ENCODE results near the gene NRN1.

NRN1 gene

DNA sequence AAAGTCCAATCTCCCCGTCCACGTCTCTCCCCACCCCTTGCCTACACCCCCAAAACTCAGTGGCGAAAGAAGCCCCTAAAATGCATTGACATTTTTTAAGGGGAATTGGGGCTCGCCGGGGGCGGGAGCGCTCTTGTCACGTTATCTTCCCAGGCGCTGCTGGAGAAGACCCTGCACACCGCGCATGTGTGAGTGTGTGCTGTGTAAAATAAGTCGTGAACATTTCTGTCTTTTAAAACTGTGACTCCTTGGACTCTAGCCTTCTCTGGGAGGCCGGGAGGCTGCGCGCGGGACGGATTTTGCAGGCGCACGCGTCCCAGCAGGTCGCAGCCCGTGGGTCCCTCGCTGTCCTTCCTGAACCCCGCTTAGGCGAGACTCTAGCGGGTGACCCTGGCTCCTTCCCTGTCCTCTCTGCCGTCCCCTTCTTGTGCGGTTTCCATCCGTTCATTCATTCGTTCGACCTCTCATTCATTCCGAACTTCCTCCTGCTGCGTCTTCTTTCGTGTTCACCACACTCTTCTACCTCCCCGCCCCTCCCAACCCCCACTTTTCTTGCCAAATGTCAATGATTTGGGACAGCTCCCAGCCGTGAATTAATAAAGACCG, 2.2 kb downstream of the NRN1 start (continued):
- TF ChIP-seq ZNF114 (tag by site-specific recombination; IDR thresholded peaks at IDR 0.05) (no peak), ZNF146 (tag by site-specific recombination; IDR thresholded peaks at IDR 0.05) (peak; percentile 19; the same call in 1 of the 2 replicates), ZIC2 (tag by site-specific recombination; IDR thresholded peaks at IDR 0.05) (peak; percentile 28; the same call in 1 of the 2 replicates)

DNA sequence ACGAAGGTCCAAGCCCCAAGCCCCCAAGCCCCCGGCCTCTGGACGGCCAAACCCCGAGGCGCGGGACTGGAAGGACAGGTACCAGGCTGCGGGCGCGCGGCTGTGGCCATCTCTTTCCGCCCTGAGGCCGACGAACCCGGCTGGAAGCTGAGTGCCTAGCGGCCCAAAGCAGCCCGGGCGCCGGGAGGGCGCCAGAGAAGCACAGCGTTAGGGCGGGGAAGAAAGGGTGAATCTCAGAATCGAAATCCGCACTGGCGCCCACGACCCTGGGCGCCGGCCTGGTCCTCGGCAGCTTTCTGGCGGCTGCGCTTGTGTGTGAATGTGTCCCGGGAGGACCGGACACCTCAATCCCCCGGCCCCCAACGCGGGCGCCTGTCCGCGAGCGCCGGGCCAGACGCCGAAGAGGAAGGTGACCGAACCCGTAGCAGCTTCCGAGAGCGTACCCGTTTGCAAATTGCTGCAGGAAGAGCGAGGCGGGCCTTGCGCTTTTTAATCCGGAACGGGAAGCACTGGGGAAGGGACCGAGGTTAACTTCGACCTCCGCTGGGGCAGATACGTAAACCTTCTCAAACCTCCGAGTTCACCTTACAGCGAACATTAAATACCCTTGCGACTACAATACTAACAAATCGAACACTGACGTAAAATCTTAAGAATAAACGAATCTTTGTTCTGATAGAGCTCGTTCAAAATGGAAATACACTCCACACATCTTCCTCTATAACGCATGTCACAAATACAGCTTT, 2.9 kb downstream of the NRN1 start:
- H3K27ac ChIP-seq (ENCODE audit: extremely low read depth, low read depth, low read length): peak overlapping the region; percentile 90
- H3K4me3 ChIP-seq (ENCODE audit: low read depth, low read length): peak overlapping the region; percentile 68
- CTCF ChIA-PET: interaction anchor here (0.7 to 1.2 kb wide), 2 partner anchors 9 to 36 kb away, joined by 3 read pairs; no protein-coding TSS in a partner anchor
- POLR2A ChIA-PET: interaction anchor here (0.6 to 1.2 kb wide), 2 partner anchors 9 to 30 kb away, joined by 3 read pairs; no protein-coding TSS in a partner anchor
- peaks cover 6% of the 10 kb centered on the region for H3K4me1 ChIP-seq (ENCODE audit: control insufficient read depth, insufficient read depth, low read length)
- no peaks in the 10 kb centered on the region for H3K9me3 ChIP-seq (ENCODE audit: control insufficient read depth, insufficient read depth, low read depth, low read length)
- peaks cover 7 to 19% of the 10 kb centered on the region in 2 experiments for H3K36me3 ChIP-seq (ENCODE audit: control insufficient read depth in 2 of 2, insufficient read depth in 1 of 2, low read length in 2 of 2)
- TF ChIP-seq, protein P1, sequence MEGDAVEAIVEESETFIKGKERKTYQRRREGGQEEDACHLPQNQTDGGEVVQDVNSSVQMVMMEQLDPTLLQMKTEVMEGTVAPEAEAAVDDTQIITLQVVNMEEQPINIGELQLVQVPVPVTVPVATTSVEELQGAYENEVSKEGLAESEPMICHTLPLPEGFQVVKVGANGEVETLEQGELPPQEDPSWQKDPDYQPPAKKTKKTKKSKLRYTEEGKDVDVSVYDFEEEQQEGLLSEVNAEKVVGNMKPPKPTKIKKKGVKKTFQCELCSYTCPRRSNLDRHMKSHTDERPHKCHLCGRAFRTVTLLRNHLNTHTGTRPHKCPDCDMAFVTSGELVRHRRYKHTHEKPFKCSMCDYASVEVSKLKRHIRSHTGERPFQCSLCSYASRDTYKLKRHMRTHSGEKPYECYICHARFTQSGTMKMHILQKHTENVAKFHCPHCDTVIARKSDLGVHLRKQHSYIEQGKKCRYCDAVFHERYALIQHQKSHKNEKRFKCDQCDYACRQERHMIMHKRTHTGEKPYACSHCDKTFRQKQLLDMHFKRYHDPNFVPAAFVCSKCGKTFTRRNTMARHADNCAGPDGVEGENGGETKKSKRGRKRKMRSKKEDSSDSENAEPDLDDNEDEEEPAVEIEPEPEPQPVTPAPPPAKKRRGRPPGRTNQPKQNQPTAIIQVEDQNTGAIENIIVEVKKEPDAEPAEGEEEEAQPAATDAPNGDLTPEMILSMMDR (tag by site-specific recombination; IDR thresholded peaks at IDR 0.05): peak; percentile 73; the same call in 1 of the 2 replicates
- TF ChIP-seq, protein P2, sequence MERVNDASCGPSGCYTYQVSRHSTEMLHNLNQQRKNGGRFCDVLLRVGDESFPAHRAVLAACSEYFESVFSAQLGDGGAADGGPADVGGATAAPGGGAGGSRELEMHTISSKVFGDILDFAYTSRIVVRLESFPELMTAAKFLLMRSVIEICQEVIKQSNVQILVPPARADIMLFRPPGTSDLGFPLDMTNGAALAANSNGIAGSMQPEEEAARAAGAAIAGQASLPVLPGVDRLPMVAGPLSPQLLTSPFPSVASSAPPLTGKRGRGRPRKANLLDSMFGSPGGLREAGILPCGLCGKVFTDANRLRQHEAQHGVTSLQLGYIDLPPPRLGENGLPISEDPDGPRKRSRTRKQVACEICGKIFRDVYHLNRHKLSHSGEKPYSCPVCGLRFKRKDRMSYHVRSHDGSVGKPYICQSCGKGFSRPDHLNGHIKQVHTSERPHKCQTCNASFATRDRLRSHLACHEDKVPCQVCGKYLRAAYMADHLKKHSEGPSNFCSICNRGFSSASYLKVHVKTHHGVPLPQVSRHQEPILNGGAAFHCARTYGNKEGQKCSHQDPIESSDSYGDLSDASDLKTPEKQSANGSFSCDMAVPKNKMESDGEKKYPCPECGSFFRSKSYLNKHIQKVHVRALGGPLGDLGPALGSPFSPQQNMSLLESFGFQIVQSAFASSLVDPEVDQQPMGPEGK (tag by site-specific recombination; IDR thresholded peaks at IDR 0.05): peak; percentile 37; the same call in 1 of the 2 replicates
- TF ChIP-seq ZBTB17 (tag by site-specific recombination; IDR thresholded peaks at IDR 0.05): peak; percentile 75
- no peak for TF ChIP-seq ZNF175 (tag by site-specific recombination; IDR thresholded peaks at IDR 0.05)
- no peak for TF ChIP-seq ZNF2 (tag by site-specific recombination; IDR thresholded peaks at IDR 0.05)
- no peak for TF ChIP-seq ZNF426 (tag by site-specific recombination; IDR thresholded peaks at IDR 0.05)
- TF ChIP-seq, protein P3, sequence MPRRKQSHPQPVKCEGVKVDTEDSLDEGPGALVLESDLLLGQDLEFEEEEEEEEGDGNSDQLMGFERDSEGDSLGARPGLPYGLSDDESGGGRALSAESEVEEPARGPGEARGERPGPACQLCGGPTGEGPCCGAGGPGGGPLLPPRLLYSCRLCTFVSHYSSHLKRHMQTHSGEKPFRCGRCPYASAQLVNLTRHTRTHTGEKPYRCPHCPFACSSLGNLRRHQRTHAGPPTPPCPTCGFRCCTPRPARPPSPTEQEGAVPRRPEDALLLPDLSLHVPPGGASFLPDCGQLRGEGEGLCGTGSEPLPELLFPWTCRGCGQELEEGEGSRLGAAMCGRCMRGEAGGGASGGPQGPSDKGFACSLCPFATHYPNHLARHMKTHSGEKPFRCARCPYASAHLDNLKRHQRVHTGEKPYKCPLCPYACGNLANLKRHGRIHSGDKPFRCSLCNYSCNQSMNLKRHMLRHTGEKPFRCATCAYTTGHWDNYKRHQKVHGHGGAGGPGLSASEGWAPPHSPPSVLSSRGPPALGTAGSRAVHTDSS (tag by site-specific recombination; IDR thresholded peaks at IDR 0.05): peak; percentile 72
- no peak; the same call in 1 of the 2 replicates for TF ChIP-seq ZNF391 (tag by site-specific recombination; IDR thresholded peaks at IDR 0.05; ENCODE audit: borderline replicate concordance, low read depth)
- no peak for TF ChIP-seq GLI4 (tag by site-specific recombination; IDR thresholded peaks at IDR 0.05)
- TF ChIP-seq, protein P4, sequence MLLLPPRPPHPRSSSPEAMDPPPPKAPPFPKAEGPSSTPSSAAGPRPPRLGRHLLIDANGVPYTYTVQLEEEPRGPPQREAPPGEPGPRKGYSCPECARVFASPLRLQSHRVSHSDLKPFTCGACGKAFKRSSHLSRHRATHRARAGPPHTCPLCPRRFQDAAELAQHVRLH (tag by site-specific recombination; IDR thresholded peaks at IDR 0.05): no peak
- TF ChIP-seq ZNF335 (tag by site-specific recombination; conservative IDR thresholded peaks at IDR 0.05): peak; percentile 91
- TF ChIP-seq, protein P5, sequence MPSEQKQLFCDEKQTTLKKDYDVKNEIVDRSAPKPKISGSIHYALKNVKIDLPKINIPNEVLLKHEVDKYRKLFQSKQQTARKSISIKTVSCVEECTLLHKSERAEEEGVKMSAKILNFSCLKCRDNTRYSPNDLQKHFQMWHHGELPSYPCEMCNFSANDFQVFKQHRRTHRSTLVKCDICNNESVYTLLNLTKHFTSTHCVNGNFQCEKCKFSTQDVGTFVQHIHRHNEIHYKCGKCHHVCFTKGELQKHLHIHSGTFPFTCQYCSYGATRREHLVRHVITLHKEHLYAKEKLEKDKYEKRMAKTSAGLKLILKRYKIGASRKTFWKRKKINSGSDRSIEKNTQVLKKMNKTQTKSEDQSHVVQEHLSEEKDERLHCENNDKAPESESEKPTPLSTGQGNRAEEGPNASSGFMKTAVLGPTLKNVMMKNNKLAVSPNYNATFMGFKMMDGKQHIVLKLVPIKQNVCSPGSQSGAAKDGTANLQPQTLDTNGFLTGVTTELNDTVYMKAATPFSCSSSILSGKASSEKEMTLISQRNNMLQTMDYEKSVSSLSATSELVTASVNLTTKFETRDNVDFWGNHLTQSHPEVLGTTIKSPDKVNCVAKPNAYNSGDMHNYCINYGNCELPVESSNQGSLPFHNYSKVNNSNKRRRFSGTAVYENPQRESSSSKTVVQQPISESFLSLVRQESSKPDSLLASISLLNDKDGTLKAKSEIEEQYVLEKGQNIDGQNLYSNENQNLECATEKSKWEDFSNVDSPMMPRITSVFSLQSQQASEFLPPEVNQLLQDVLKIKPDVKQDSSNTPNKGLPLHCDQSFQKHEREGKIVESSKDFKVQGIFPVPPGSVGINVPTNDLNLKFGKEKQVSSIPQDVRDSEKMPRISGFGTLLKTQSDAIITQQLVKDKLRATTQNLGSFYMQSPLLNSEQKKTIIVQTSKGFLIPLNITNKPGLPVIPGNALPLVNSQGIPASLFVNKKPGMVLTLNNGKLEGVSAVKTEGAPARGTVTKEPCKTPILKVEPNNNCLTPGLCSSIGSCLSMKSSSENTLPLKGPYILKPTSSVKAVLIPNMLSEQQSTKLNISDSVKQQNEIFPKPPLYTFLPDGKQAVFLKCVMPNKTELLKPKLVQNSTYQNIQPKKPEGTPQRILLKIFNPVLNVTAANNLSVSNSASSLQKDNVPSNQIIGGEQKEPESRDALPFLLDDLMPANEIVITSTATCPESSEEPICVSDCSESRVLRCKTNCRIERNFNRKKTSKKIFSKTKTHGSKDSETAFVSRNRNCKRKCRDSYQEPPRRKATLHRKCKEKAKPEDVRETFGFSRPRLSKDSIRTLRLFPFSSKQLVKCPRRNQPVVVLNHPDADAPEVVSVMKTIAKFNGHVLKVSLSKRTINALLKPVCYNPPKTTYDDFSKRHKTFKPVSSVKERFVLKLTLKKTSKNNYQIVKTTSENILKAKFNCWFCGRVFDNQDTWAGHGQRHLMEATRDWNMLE (tag by site-specific recombination; conservative IDR thresholded peaks at IDR 0.05; ENCODE audit: low read depth): peak; percentile 58; the same call in 1 of the 2 replicates
- TF ChIP-seq, protein P6, sequence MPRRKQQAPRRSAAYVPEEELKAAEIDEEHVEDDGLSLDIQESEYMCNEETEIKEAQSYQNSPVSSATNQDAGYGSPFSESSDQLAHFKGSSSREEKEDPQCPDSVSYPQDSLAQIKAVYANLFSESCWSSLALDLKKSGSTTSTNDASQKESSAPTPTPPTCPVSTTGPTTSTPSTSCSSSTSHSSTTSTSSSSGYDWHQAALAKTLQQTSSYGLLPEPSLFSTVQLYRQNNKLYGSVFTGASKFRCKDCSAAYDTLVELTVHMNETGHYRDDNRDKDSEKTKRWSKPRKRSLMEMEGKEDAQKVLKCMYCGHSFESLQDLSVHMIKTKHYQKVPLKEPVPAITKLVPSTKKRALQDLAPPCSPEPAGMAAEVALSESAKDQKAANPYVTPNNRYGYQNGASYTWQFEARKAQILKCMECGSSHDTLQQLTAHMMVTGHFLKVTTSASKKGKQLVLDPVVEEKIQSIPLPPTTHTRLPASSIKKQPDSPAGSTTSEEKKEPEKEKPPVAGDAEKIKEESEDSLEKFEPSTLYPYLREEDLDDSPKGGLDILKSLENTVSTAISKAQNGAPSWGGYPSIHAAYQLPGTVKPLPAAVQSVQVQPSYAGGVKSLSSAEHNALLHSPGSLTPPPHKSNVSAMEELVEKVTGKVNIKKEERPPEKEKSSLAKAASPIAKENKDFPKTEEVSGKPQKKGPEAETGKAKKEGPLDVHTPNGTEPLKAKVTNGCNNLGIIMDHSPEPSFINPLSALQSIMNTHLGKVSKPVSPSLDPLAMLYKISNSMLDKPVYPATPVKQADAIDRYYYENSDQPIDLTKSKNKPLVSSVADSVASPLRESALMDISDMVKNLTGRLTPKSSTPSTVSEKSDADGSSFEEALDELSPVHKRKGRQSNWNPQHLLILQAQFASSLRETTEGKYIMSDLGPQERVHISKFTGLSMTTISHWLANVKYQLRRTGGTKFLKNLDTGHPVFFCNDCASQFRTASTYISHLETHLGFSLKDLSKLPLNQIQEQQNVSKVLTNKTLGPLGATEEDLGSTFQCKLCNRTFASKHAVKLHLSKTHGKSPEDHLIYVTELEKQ (tag by site-specific recombination; IDR thresholded peaks at IDR 0.05; ENCODE audit: borderline replicate concordance): no peak
- TF ChIP-seq ZNF677 (tag by site-specific recombination; IDR thresholded peaks at IDR 0.05): no peak
- TF ChIP-seq ZIC2 (tag by site-specific recombination; IDR thresholded peaks at IDR 0.05): 0 out of 2 replicates have a peak, but pooled peaks have one; percentile 15
- no peak for TF ChIP-seq ZNF629 (tag by site-specific recombination; IDR thresholded peaks at IDR 0.05)
- no peak for TF ChIP-seq ZNF777 (tag by site-specific recombination; IDR thresholded peaks at IDR 0.05; ENCODE audit: borderline replicate concordance)
